ENCODE measurements around the gene LYVE1.
"Not testable (repeated sequence)": the region's sequence is repeated elsewhere in the genome, so short reads cannot be mapped to it uniquely, and the experiment has no call there.

LYVE1 gene

GRCh38 chr11:10568486-10568941 is at the start of gene LYVE1:
Gene LYVE1, minus strand, starts transcription at chr11:10568665. Its CDS starts 133 bp downstream, at chr11:10568532.
- DNase-seq = peak; percentile 55

GRCh38 chr11:10617551-10617950 is 49.1 kb upstream of the LYVE1 start:
- DNase-seq = no peak

- DNase-seq = no peak
These were observed 43.8 kb upstream of the LYVE1 start for GRCh38 chr11:10611979-10612862.

GRCh38 chr11:10609636-10610035 is 41.2 kb upstream of the LYVE1 start:
- DNase-seq = no peak

GRCh38 chr11:10608584-10608983 is 40.1 kb upstream of the LYVE1 start:
- no peak for DNase-seq

- DNase-seq = peak; percentile 52
These were observed 39.1 kb upstream of the LYVE1 start for GRCh38 chr11:10607462-10608132.

- no peak for DNase-seq
These were observed 38.2 kb upstream of the LYVE1 start for GRCh38 chr11:10606536-10607208.

- peak; percentile 83 for DNase-seq
These were observed 37.5 kb upstream of the LYVE1 start for GRCh38 chr11:10605941-10606381.

- no peak for DNase-seq
These were observed 36.3 kb upstream of the LYVE1 start for GRCh38 chr11:10604798-10605197.

- DNase-seq = peak; percentile 47
These were observed 35.9 kb upstream of the LYVE1 start for GRCh38 chr11:10604340-10604748.

GRCh38 chr11:10603721-10604297 is 35.3 kb upstream of the LYVE1 start:
- no peak for DNase-seq

GRCh38 chr11:10602945-10603344 is 34.5 kb upstream of the LYVE1 start:
- no peak for DNase-seq

- no peak for DNase-seq
These were observed 33.9 kb upstream of the LYVE1 start for GRCh38 chr11:10602366-10602765.

GRCh38 chr11:10601837-10602236 is 33.4 kb upstream of the LYVE1 start:
- DNase-seq = no peak

- DNase-seq = peak; percentile 61
These were observed 32.2 kb upstream of the LYVE1 start for GRCh38 chr11:10600570-10601248.

- DNase-seq = no peak
These were observed 31.1 kb upstream of the LYVE1 start for GRCh38 chr11:10599388-10600175.

- DNase-seq = no peak
These were observed 30.4 kb upstream of the LYVE1 start for GRCh38 chr11:10598816-10599215.

- no peak for DNase-seq
These were observed 29.4 kb upstream of the LYVE1 start for GRCh38 chr11:10597877-10598351.

- not testable (repeated sequence) for DNase-seq
These were observed 27.4 kb upstream of the LYVE1 start for GRCh38 chr11:10595840-10596239.

GRCh38 chr11:10594407-10594806 is 25.9 kb upstream of the LYVE1 start:
- DNase-seq = no peak

GRCh38 chr11:10592331-10592730 is 23.9 kb upstream of the LYVE1 start:
- DNase-seq = no peak

All from femur (tissue), 1 donor.